ENCODE results near the gene CABLES2. TPM values are rescaled to one million over a fixed set of nuclear protein-coding genes. Genes with fewer than 3 reads are reported as not detected.

CABLES2 gene
- total and polyA plus RNA-seq, 10 of the 15 experiments (the other 5 are each of a cell fraction or from before 2014, with no cell fraction given), result 2.2 to 14.9 (median 5.3) TPM

DNA sequence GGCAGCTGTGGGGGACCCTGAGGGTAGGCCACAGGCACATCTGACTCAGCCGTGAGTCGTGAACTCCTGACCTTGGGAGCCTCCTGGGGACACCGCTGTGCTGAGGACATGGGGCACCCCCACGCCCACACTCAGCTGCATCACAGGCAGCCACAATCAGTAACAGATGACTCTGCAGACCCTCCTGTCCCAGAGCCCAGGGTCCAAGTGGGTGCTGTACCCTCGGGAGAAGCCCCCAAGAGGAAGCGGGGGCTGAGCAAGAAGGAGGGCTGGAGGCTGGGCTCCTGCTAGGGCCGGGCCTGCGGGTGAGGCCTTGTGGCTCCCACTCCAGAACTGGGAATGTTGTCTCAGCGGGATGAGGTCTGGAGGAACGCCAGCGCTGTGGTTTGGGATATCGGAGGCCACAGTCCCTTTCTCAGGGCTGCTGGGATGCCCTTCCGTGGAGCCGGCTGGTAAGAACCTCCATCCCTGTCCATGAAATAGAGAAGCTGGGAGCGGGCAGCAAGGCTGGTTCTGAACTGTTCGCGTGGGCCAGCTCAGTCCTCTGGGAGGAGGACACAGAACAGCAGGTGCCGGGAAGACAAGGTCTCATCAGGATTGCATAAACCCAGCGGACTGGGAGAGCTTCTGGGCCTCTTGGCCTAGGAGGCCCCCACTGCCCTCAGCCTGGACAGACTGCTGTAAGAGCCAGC is 36.8 kb downstream of the CABLES2 start:
- DNase-seq (ENCODE audit: low read depth, low spot score) (no peak), ATAC-seq (no peak), FAIRE-seq (no peak)
- ChIA-PET POLR2A (no interaction called here), RAD21 (ENCODE audit: unreplicated experiment) (no interaction called here), SMC1A (ENCODE audit: uncharacterized antibody, unreplicated experiment) (no interaction called here), CTCF (no interaction called here)
- Histone ChIP-seq H3K4me3 (no peak overlapping the region), H3K4me1 (ENCODE audit: control insufficient read depth, insufficient read depth, low read length) (peaks cover 5% of the 10 kb centered on the region), H3K79me2 (ENCODE audit: control insufficient read depth, insufficient read depth, low read length) (no peaks in the 10 kb centered on the region), H3K36me3 (ENCODE audit: control insufficient read depth in 2 of 2, insufficient read depth in 2 of 2, low read length in 1 of 2) (no peaks in the 10 kb centered on the region), H4K20me1 (ENCODE audit: control insufficient read depth, insufficient read depth) (no peaks in the 10 kb centered on the region), H3K4me2 (ENCODE audit: control insufficient read depth, insufficient read depth) (no peak overlapping the region), H3K9me3 (replicated peaks; ENCODE audit: control insufficient read depth, insufficient read depth, low read length) (no peaks in the 10 kb centered on the region), H3K27ac (ENCODE audit: control insufficient read depth, insufficient read depth) (no peak overlapping the region), H3K27me3 (replicated peaks in 1 of 2; ENCODE audit: control insufficient read depth in 2 of 2, insufficient read depth in 2 of 2, low read length in 1 of 2) (peaks cover 4 to 15% of the 10 kb centered on the region in 2 experiments), H2AFZ (ENCODE audit: control insufficient read depth, low read depth, low read length) (no peak overlapping the region), H3K9ac (ENCODE audit: control insufficient read depth, insufficient read depth, low read length) (no peak overlapping the region)
- in situ Hi-C loops (cut with MboI), result no loop called here
- BruUV-seq (replicated peaks), result no TSS peak
- intact Hi-C loops (cut with micrococcal nuclease; ENCODE audit: unreplicated experiment), result no loop called here
- 33% methylated on average over 17 of the region's 19 CpGs for WGBS (ENCODE audit: insufficient coverage, insufficient replicate concordance, low lambda C conversion rate, missing lambda C conversion rate)
- TF ChIP-seq EP300 (IDR thresholded peaks at IDR 0.05; ENCODE audit: borderline replicate concordance in 1 of 2, control insufficient read depth in 1 of 2, low read depth in 2 of 2, low read length in 2 of 2), result no peak
- 0 out of 2 replicates have a peak, but pooled peaks have one; percentile 25 for TF ChIP-seq TCF3 (IDR thresholded peaks at IDR 0.05; ENCODE audit: borderline replicate concordance, insufficient read depth, low read depth, low read length)
- no peak for TF ChIP-seq STAT1 (conservative IDR thresholded peaks at IDR 0.05)
- no peak for TF ChIP-seq IKZF1 (conservative IDR thresholded peaks at IDR 0.05)
- TF ChIP-seq, protein P1, sequence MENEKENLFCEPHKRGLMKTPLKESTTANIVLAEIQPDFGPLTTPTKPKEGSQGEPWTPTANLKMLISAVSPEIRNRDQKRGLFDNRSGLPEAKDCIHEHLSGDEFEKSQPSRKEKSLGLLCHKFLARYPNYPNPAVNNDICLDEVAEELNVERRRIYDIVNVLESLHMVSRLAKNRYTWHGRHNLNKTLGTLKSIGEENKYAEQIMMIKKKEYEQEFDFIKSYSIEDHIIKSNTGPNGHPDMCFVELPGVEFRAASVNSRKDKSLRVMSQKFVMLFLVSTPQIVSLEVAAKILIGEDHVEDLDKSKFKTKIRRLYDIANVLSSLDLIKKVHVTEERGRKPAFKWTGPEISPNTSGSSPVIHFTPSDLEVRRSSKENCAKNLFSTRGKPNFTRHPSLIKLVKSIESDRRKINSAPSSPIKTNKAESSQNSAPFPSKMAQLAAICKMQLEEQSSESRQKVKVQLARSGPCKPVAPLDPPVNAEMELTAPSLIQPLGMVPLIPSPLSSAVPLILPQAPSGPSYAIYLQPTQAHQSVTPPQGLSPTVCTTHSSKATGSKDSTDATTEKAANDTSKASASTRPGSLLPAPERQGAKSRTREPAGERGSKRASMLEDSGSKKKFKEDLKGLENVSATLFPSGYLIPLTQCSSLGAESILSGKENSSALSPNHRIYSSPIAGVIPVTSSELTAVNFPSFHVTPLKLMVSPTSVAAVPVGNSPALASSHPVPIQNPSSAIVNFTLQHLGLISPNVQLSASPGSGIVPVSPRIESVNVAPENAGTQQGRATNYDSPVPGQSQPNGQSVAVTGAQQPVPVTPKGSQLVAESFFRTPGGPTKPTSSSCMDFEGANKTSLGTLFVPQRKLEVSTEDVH (IDR thresholded peaks at IDR 0.05; ENCODE audit: low read depth, partially characterized antibody), result no peak
- TF ChIP-seq SUPT20H (IDR thresholded peaks at IDR 0.05; ENCODE audit: borderline replicate concordance, control insufficient read depth, low read depth, low read length), result no peak
- no peak for TF ChIP-seq NFYB (IDR thresholded peaks at IDR 0.05; ENCODE audit: insufficient read depth, low read depth, low read length)
- no peak for TF ChIP-seq KDM1A (IDR thresholded peaks at IDR 0.05; ENCODE audit: borderline replicate concordance)
- TF ChIP-seq TBL1XR1 (IDR thresholded peaks at IDR 0.05; ENCODE audit: low read depth, low read length), result no peak
- no peak for TF ChIP-seq KAT2A (conservative IDR thresholded peaks at IDR 0.05; ENCODE audit: control insufficient read depth, low read depth, low read length)
- no peak for TF ChIP-seq ZBED1 (IDR thresholded peaks at IDR 0.05; ENCODE audit: borderline replicate concordance)
- no peak for TF ChIP-seq MEF2A (IDR thresholded peaks at IDR 0.05; ENCODE audit: insufficient read depth, low read depth, low read length)
- TF ChIP-seq, protein P2, sequence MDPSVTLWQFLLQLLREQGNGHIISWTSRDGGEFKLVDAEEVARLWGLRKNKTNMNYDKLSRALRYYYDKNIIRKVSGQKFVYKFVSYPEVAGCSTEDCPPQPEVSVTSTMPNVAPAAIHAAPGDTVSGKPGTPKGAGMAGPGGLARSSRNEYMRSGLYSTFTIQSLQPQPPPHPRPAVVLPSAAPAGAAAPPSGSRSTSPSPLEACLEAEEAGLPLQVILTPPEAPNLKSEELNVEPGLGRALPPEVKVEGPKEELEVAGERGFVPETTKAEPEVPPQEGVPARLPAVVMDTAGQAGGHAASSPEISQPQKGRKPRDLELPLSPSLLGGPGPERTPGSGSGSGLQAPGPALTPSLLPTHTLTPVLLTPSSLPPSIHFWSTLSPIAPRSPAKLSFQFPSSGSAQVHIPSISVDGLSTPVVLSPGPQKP (IDR thresholded peaks at IDR 0.05; ENCODE audit: low read depth, low read length), result no peak
- no peak for TF ChIP-seq RAD51 (IDR thresholded peaks at IDR 0.05)
- TF ChIP-seq, protein P3, sequence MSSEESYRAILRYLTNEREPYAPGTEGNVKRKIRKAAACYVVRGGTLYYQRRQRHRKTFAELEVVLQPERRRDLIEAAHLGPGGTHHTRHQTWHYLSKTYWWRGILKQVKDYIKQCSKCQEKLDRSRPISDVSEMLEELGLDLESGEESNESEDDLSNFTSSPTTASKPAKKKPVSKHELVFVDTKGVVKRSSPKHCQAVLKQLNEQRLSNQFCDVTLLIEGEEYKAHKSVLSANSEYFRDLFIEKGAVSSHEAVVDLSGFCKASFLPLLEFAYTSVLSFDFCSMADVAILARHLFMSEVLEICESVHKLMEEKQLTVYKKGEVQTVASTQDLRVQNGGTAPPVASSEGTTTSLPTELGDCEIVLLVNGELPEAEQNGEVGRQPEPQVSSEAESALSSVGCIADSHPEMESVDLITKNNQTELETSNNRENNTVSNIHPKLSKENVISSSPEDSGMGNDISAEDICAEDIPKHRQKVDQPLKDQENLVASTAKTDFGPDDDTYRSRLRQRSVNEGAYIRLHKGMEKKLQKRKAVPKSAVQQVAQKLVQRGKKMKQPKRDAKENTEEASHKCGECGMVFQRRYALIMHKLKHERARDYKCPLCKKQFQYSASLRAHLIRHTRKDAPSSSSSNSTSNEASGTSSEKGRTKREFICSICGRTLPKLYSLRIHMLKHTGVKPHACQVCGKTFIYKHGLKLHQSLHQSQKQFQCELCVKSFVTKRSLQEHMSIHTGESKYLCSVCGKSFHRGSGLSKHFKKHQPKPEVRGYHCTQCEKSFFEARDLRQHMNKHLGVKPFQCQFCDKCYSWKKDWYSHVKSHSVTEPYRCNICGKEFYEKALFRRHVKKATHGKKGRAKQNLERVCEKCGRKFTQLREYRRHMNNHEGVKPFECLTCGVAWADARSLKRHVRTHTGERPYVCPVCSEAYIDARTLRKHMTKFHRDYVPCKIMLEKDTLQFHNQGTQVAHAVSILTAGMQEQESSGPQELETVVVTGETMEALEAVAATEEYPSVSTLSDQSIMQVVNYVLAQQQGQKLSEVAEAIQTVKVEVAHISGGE (CRISPR knock-in tag; IDR thresholded peaks at IDR 0.05), result no peak
- no peak for TF ChIP-seq EZH2 (IDR thresholded peaks at IDR 0.05; ENCODE audit: borderline replicate concordance, control insufficient read depth, low read depth, low read length)
